H1 (cell line): ENCODE data around the gene EGFR. TPM values are rescaled to one million over a fixed set of nuclear protein-coding genes. Genes with fewer than 3 reads are reported as not detected.

Experiments used
- CTCF ChIA-PET: fragments of 300-600 bp; sonication (Branson Sonifier 250); formaldehyde crosslinking; loops from one replicate; lab custom pipeline; 2021; ENCODE audit not compliant: partially characterized antibody; lab: Charles Lee
- POLR2A ChIA-PET: fragments of 300-600 bp; sonication (Branson Sonifier 250); formaldehyde crosslinking; loops from one replicate; lab custom pipeline; 2021; ENCODE audit warnings: inconsistent platforms; ENCODE audit not compliant: partially characterized antibody; lab: Charles Lee
- DNase-seq, 2 experiments: peaks; one replicate each; pipeline versions ENCODE4 v3.0.0 to v3.0.0-alpha.2; 2010 to 2022; ENCODE audit warnings: low spot score in 2 of 2, low read depth in 1 of 2, mixed read lengths in 1 of 2
- FAIRE-seq: peaks from 2 replicates; lab custom pipeline; 2011; peaks lifted over from hg19 to GRCh38; lab: Jason Lieb, UNC
- H2AFZ ChIP-seq: 2 replicates; pipeline ENCODE4 v1.8.1; 2012; ENCODE audit warnings: low read length, inconsistent platforms
- H2AK5ac ChIP-seq: 2 replicates; pipeline ENCODE4 v1.6.1; 2013; ENCODE audit warnings: low read depth, low read length
- H2BK120ac ChIP-seq: replicated peaks from 2 replicates; pipeline ENCODE3; 2013; ENCODE audit warnings: low read depth, low read length, inconsistent platforms
- H2BK12ac ChIP-seq: 2 replicates; pipeline ENCODE4 v1.6.1; 2013; ENCODE audit warnings: low read depth, low read length
- H2BK15ac ChIP-seq: 2 replicates; pipeline ENCODE4 v1.6.1; 2013; ENCODE audit warnings: low read length
- H2BK20ac ChIP-seq: 2 replicates; pipeline ENCODE4 v1.6.1; 2013; ENCODE audit warnings: low read length
- H2BK5ac ChIP-seq: 2 replicates; pipeline ENCODE4 v1.6.1; 2013; ENCODE audit warnings: low read depth, low read length
- H3K14ac ChIP-seq: 2 replicates; pipeline ENCODE4 v1.6.1; 2013; ENCODE audit warnings: inconsistent platforms; ENCODE audit not compliant: insufficient read length
- H3K18ac ChIP-seq: 2 replicates; pipeline ENCODE4 v1.6.1; 2013; ENCODE audit warnings: low read length; ENCODE audit errors: extremely low read depth
- H3K23ac ChIP-seq: 2 replicates; pipeline ENCODE4 v1.6.1; 2013; ENCODE audit warnings: inconsistent platforms; ENCODE audit not compliant: insufficient read length
- H3K23me2 ChIP-seq: 2 replicates; pipeline ENCODE4 v1.6.1; 2013; ENCODE audit warnings: low read depth, low read length
- H3K27ac ChIP-seq: 2 replicates; pipeline ENCODE4 v1.6.1; 2011; ENCODE audit warnings: low read depth, low read length, inconsistent platforms
- H3K27me3 ChIP-seq, 4 experiments: replicated peaks in 1 of 4; 1 replicate in 1 of 4; 2 replicates in 3 of 4; pipeline versions ENCODE4 v1.6.1 to v1.8.1; 2011 to 2013; ENCODE audit warnings: low read length in 3 of 4, mild to moderate bottlenecking in 3 of 4, inconsistent platforms in 2 of 4, mixed read lengths in 2 of 4, moderate library complexity in 1 of 4; ENCODE audit not compliant: control insufficient read depth in 3 of 4, insufficient read depth in 3 of 4; ENCODE audit errors: extremely low read depth in 1 of 4
- H3K36me3 ChIP-seq, 4 experiments: 2 replicates each; pipeline versions ENCODE4 v1.6.1 to v1.8.1; 2011 to 2013; ENCODE audit warnings: mild to moderate bottlenecking in 4 of 4, low read length in 3 of 4, moderate library complexity in 2 of 4, control low read depth in 1 of 4, inconsistent platforms in 1 of 4; ENCODE audit not compliant: insufficient read depth in 4 of 4, control insufficient read depth in 2 of 4
- H3K4ac ChIP-seq: replicated peaks from 2 replicates; pipeline ENCODE3; 2013; ENCODE audit warnings: low read length, low read depth, mixed read lengths, inconsistent platforms; ENCODE audit not compliant: insufficient read length
- H3K4me1 ChIP-seq, 4 experiments: replicated peaks in 1 of 4; 1 replicate in 1 of 4; 2 replicates in 3 of 4; pipeline versions ENCODE4 v1.6.1 to v1.8.1; 2011 to 2013; ENCODE audit warnings: low read length in 3 of 4, inconsistent platforms in 2 of 4, mixed read lengths in 1 of 4; ENCODE audit not compliant: insufficient read depth in 4 of 4, control insufficient read depth in 3 of 4
- H3K4me2 ChIP-seq, 2 experiments: 2 replicates each; pipeline versions ENCODE4 v1.6.1 to v1.8.1; 2011 to 2013; ENCODE audit warnings: low read depth in 2 of 2, low read length in 2 of 2, control low read depth in 1 of 2, inconsistent platforms in 1 of 2, mild to moderate bottlenecking in 1 of 2; ENCODE audit not compliant: insufficient read depth in 1 of 2
- H3K4me3 ChIP-seq, 4 experiments: fragments of 200-600, 300-600 bp in 1 of 4; sonication (generic), shearing (Covaris generic), sonication (Bioruptor Twin) in 1 of 4; 2 replicates each; pipeline versions ENCODE4 v1.5.1 to v1.8.1; 2011 to 2016; ENCODE audit warnings: low read length in 4 of 4, low read depth in 3 of 4, control low read depth in 2 of 4, inconsistent platforms in 2 of 4, mild to moderate bottlenecking in 2 of 4, mixed read lengths in 1 of 4, moderate library complexity in 1 of 4; ENCODE audit not compliant: insufficient read depth in 2 of 4; ENCODE audit errors: extremely low read depth in 1 of 4
- H3K56ac ChIP-seq: replicated peaks from 2 replicates; pipeline ENCODE3; 2013; ENCODE audit warnings: low read depth, mild to moderate bottlenecking, mixed read lengths, low read length, inconsistent platforms; ENCODE audit not compliant: insufficient read length
- H3K79me1 ChIP-seq: 2 replicates; pipeline ENCODE4 v1.6.1; 2013; ENCODE audit warnings: low read depth, low read length, control low read depth
- H3K79me2 ChIP-seq, 2 experiments: 2 replicates each; pipeline versions ENCODE4 v1.6.1 to v1.8.1; 2012 to 2013; ENCODE audit warnings: low read length in 2 of 2, mild to moderate bottlenecking in 2 of 2, inconsistent platforms in 1 of 2; ENCODE audit not compliant: insufficient read depth in 2 of 2, control insufficient read depth in 1 of 2
- H3K9ac ChIP-seq, 4 experiments: replicated peaks in 1 of 4; 1 replicate in 1 of 4; 2 replicates in 3 of 4; pipeline versions ENCODE4 v1.6.1 to v1.8.1; 2011 to 2013; ENCODE audit warnings: low read depth in 3 of 4, low read length in 3 of 4, control low read depth in 2 of 4, mild to moderate bottlenecking in 2 of 4, moderate library complexity in 2 of 4, inconsistent platforms in 1 of 4; ENCODE audit errors: extremely low read depth in 1 of 4
- H3K9me3 ChIP-seq, 2 experiments: 2 replicates each; pipeline versions ENCODE4 v1.6.1 to v1.8.1; 2012 to 2013; ENCODE audit warnings: mild to moderate bottlenecking in 2 of 2, moderate library complexity in 2 of 2, control low read depth in 1 of 2, inconsistent platforms in 1 of 2, low read depth in 1 of 2, low read length in 1 of 2, mixed read lengths in 1 of 2; ENCODE audit not compliant: insufficient read depth in 2 of 2
- H4K20me1 ChIP-seq, 2 experiments: replicated peaks in 1 of 2; 2 replicates each; pipeline versions ENCODE3 to v1.8.1; 2011 to 2013; ENCODE audit warnings: inconsistent platforms in 2 of 2, low read length in 2 of 2, mild to moderate bottlenecking in 1 of 2; ENCODE audit not compliant: insufficient read depth in 2 of 2, control insufficient read depth in 1 of 2
- H4K5ac ChIP-seq: 2 replicates; pipeline ENCODE4 v1.6.1; 2013; ENCODE audit warnings: low read length, low read depth, mixed read lengths, inconsistent platforms; ENCODE audit not compliant: insufficient read length
- H4K8ac ChIP-seq: 2 replicates; pipeline ENCODE4 v1.8.0; 2013; ENCODE audit warnings: mild to moderate bottlenecking, moderate library complexity, low read length, inconsistent platforms; ENCODE audit not compliant: insufficient read depth; ENCODE audit errors: extremely low read depth
- H4K91ac ChIP-seq: replicated peaks from 2 replicates; pipeline ENCODE3; 2013; ENCODE audit warnings: low read length, mixed read lengths, inconsistent platforms; ENCODE audit not compliant: insufficient read length
- BACH1 ChIP-seq: IDR thresholded peaks from 2 replicates; pipeline ENCODE4 v1.6.1; 2012; ENCODE audit warnings: low read length, improper control_type of control experiment
- CBX5 ChIP-seq: fragments of 300-800, 300-1000 bp; sonication (generic); IDR thresholded peaks from 2 replicates; pipeline ENCODE4 v1.7.1; 2016; ENCODE audit warnings: antibody characterized with exemption, low read length, low read depth
- CHD1 ChIP-seq: IDR thresholded peaks from 2 replicates; pipeline ENCODE4 v1.6.1; 2012; ENCODE audit warnings: low read depth, low read length, improper control_type of control experiment
- CTBP2 ChIP-seq: IDR thresholded peaks from 2 replicates; pipeline ENCODE4 v1.7.0; 2011; ENCODE audit warnings: borderline replicate concordance, mild to moderate bottlenecking, moderate library complexity, mixed read lengths, low read length; ENCODE audit not compliant: insufficient read depth, insufficient read length
- JUND ChIP-seq: IDR thresholded peaks from 2 replicates; pipeline ENCODE4 v1.6.1; 2011; ENCODE audit warnings: mild to moderate bottlenecking, improper control_type of control experiment, low read length
- MAFK ChIP-seq: IDR thresholded peaks from 2 replicates; pipeline ENCODE4 v1.6.1; 2012; ENCODE audit warnings: low read depth, mild to moderate bottlenecking, improper control_type of control experiment, low read length
- RXRA ChIP-seq: IDR thresholded peaks from 2 replicates; pipeline ENCODE4 v1.6.1; 2011; ENCODE audit warnings: low read depth, mild to moderate bottlenecking, low read length, moderate library complexity; ENCODE audit not compliant: insufficient read depth
- SIN3A ChIP-seq, 2 experiments: IDR thresholded peaks in 1 of 2; conservative IDR thresholded peaks in 1 of 2; 2 replicates each; pipeline ENCODE4 v1.6.1; 2011 to 2012; ENCODE audit warnings: low read length in 2 of 2, improper control_type of control experiment in 1 of 2, low read depth in 1 of 2, mild to moderate bottlenecking in 1 of 2
- SIRT6 ChIP-seq: IDR thresholded peaks from one replicate; pipeline ENCODE4 v1.7.1; 2012; ENCODE audit warnings: low read length, inconsistent platforms
- SP4 ChIP-seq: IDR thresholded peaks from 2 replicates; pipeline ENCODE4 v1.6.1; 2012; ENCODE audit warnings: low read length, inconsistent platforms
- TBP ChIP-seq: IDR thresholded peaks from 2 replicates; pipeline ENCODE4 v1.6.1; 2011; ENCODE audit warnings: low read depth, low read length, improper control_type of control experiment
- WGBS, 2 experiments: shearing (Covaris generic) in 1 of 2; methylation state at CpG; one replicate each; pipeline versions ENCODE4 v1.1.6 to v1.1.7; 2013 to 2015; ENCODE audit warnings: low lambda C conversion rate in 2 of 2, mixed read lengths in 2 of 2, inconsistent platforms in 1 of 2, low coverage in 1 of 2, missing lambda C conversion rate in 1 of 2; ENCODE audit not compliant: insufficient replicate concordance in 2 of 2, insufficient coverage in 1 of 2, insufficient read length in 1 of 2; ENCODE audit errors: extremely low coverage in 1 of 2, missing lambda C conversion rate in 1 of 2; 5-methylcytosine and 5-hydroxymethylcytosine counted together
- polyA plus RNA-seq, 7 experiments: library from polyadenylated mRNA; depleted of rRNA in 3 of 7; stranded (reverse) in 5 of 7; unstranded in 2 of 7; fragments of >200 nt in 5 of 7; fragments of 200-250 nt in 2 of 7; gene quantifications; 1 replicate in 5 of 7; 2 replicates in 1 of 7; 4 replicates in 1 of 7; pipeline versions ENCODE4 v1.2.1 to v1.2.3, GENCODE V29; 2011 to 2013; ENCODE audit warnings: missing spikeins in 2 of 7, mixed read lengths in 2 of 7
- total RNA-seq: library from RNA; stranded (reverse); fragmentation: NEBNext Ultra II Directional; extraction: Animal tissue kit (Norgen Biotek cat#: 25700); gene quantifications from 2 replicates; pipeline ENCODE4 v1.2.1, GENCODE V29; 2021
- TF ChIP-seq, protein P1 (sequence below): IDR thresholded peaks from 2 replicates; pipeline ENCODE4 v1.6.1; 2011; ENCODE audit warnings: low read length, improper control_type of control experiment

EGFR gene
- total and polyA plus RNA-seq, 2 of the 8 experiments (the other 6 are each of a cell fraction or from before 2014, with no cell fraction given), result 1.9 to 5.8 TPM

DNA sequence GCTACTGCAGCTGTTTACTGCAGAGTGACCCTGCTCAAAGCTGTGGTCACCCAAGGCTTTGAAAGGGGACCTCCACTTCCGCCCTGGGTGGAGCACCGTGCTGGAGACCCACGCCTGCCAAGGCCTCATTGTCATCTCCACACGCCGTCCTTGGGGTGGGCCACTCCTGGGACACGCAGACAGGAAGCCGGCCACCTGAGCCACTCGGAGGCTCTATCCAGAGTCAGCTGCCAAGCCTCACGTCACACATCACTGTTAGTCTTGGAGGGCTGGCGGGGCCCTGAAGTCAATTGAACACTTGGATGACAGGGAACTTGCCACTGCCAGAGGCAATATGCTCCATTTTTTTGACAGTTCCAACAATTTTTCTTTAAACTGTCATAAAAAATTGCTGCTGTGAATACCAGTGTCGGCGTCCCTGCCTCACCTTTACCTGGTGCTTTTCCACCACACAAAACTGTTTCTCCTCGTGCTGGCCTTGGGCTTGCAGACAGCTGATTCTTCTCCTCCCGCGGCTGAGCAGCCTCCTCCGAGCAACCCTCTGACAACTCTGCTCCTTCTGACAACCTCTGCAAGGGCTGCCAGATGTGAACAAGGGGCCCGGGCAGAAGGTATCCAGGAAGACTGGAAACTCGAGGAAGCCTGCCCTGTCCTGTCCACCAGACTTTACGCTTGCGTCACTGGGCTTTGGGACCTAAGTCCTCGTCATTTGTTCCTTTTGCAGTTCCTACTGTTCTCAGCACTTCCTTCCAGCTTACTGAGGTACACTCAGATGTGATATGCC lies 81.9 kb downstream of the EGFR start:
- Histone ChIP-seq H3K79me2 (no peaks in the 10 kb centered on the region), H3K4me1 (peaks cover 0 to 3% (median 1%) of the 10 kb centered on the region in 4 experiments; a peak in 2 of 7 replicates), H2AFZ (no peak overlapping the region), H4K91ac (no peak overlapping the region), H2AK5ac (no peak overlapping the region), H2BK120ac (no peak overlapping the region), H3K56ac (no peak overlapping the region), H4K8ac (no peak overlapping the region), H3K9ac (no peak overlapping the region), H3K27ac (no peak overlapping the region), H3K4me3 (no peak overlapping the region), H3K23ac (no peak overlapping the region), H3K27me3 (no peaks in the 10 kb centered on the region), H3K9me3 (no peaks in the 10 kb centered on the region), H3K36me3 (no peaks in the 10 kb centered on the region), H3K4me2 (no peak overlapping the region), H4K5ac (no peak overlapping the region), H3K79me1 (no peaks in the 10 kb centered on the region), H3K14ac (no peak overlapping the region), H2BK20ac (no peak overlapping the region), H4K20me1 (no peaks in the 10 kb centered on the region), H3K18ac (no peak overlapping the region), H2BK5ac (no peak overlapping the region), H3K23me2 (0 out of 2 replicates have a peak, but pooled peaks cover under 1% of the 10 kb centered on the region), H3K4ac (no peak overlapping the region), H2BK15ac (no peak overlapping the region), H2BK12ac (no peak overlapping the region)
- WGBS, 2 experiments, result 88% methylated on average over 21 of the region's 21 CpGs; no CpG with 5 or more reads in 1 of the 2 experiments
- no peak for FAIRE-seq
- ChIA-PET POLR2A (no interaction called here), CTCF (interaction anchor here (0.9 to 1.0 kb wide), 2 partner anchors 31 to 41 kb away, joined by 3 to 4 read pairs; no protein-coding TSS in a partner anchor)
- no peak for DNase-seq
- TF ChIP-seq CTBP2, result no peak
- TF ChIP-seq MAFK, result no peak
- TF ChIP-seq BACH1, result no peak
- TF ChIP-seq CHD1, result no peak
- TF ChIP-seq CBX5, result no peak
- no peak for TF ChIP-seq JUND
- no peak for TF ChIP-seq SP4
- TF ChIP-seq TBP, result no peak
- TF ChIP-seq, protein P1, sequence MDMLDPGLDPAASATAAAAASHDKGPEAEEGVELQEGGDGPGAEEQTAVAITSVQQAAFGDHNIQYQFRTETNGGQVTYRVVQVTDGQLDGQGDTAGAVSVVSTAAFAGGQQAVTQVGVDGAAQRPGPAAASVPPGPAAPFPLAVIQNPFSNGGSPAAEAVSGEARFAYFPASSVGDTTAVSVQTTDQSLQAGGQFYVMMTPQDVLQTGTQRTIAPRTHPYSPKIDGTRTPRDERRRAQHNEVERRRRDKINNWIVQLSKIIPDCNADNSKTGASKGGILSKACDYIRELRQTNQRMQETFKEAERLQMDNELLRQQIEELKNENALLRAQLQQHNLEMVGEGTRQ, result no peak
- TF ChIP-seq SIN3A (conservative IDR thresholded peaks at IDR 0.05 in 1 of 2, IDR thresholded peaks at IDR 0.05 in 1 of 2; ENCODE audit: low read depth in 1 of 2, low read length in 2 of 2), result no peak
- no peak for TF ChIP-seq SIRT6
- no peak for TF ChIP-seq RXRA
